Gastrocnemius medialis (tissue), 4 donors: ENCODE results near the gene ATL1.

Experiments
- CTCF ChIP-seq, 5 experiments: fragments of 450-650 bp in 3 of 5; fragments of 200-600 bp in 2 of 5; sonication (generic) in 2 of 5; IDR thresholded peaks in 4 of 5; conservative IDR thresholded peaks in 1 of 5; 1 replicate in 4 of 5; 2 replicates in 1 of 5; pipeline ENCODE4 v1.5.1; 2016 to 2019; ENCODE audit warnings: antibody characterized with exemption in 5 of 5, mild to moderate bottlenecking in 3 of 5, moderate library complexity in 3 of 5
- POLR2A ChIP-seq, 2 donors: fragments of 450-650 bp; IDR thresholded peaks; one replicate each; pipeline ENCODE4 v1.6.1; 2017; ENCODE audit warnings: antibody characterized with exemption in 2 of 2, mild to moderate bottlenecking in 2 of 2, moderate library complexity in 2 of 2

- TF ChIP-seq CTCF (IDR thresholded peaks at IDR 0.05 in 4 of 5, conservative IDR thresholded peaks at IDR 0.05 in 1 of 5), result no peak
- no peak for TF ChIP-seq POLR2A (IDR thresholded peaks at IDR 0.05)
Observed at GRCh38 chr14:50594577-50595316, 34.8 kb downstream of the ATL1 start.
